Sciatic nerve (tissue), 1 donor: ENCODE data around the gene RNASEL. TPM values are rescaled to one million over a fixed set of nuclear protein-coding genes. Genes with fewer than 3 reads are reported as not detected.

Experiments used
- total RNA-seq: library from RNA; stranded (reverse); fragmentation: NEBNext Ultra II Directional; extraction: Animal tissue kit (Norgen Biotek cat#: 25700); gene quantifications from one replicate; pipeline ENCODE4 v1.2.1, GENCODE V29; 2021
- donor health status: DM: no; HTN: no; CAD: no.

The RNASEL gene
- total RNA-seq, 1 donor from 2014 or later = 11.6 TPM

Other genes with a start within 250 kb of the RNASEL start
- 1,285 TPM for gene GLUL, start 197.5 kb downstream of the RNASEL start, total RNA-seq
- gene TEDDM1, start 188.6 kb downstream of the RNASEL start, total RNA-seq = not detected
- gene RGSL1, start 139.1 kb downstream of the RNASEL start, total RNA-seq = not detected
- gene RGS16, start 15.1 kb upstream of the RNASEL start, total RNA-seq = 14.1 TPM
- 0.13 TPM for gene RGS8, start 95.3 kb upstream of the RNASEL start, total RNA-seq
- 32.5 TPM for gene NPL, start 200.5 kb upstream of the RNASEL start, total RNA-seq